GM19463 (cell line): ENCODE data around the gene RHOF.

Experiments
- ATAC-seq: cut with Tn5 transposase; IDR thresholded peaks from one replicate; pipeline ENCODE4 v1.9.1; 2021; ENCODE audit warnings: mild to moderate bottlenecking, moderate library complexity; ENCODE audit not compliant: unreplicated experiment

RHOF gene

DNA sequence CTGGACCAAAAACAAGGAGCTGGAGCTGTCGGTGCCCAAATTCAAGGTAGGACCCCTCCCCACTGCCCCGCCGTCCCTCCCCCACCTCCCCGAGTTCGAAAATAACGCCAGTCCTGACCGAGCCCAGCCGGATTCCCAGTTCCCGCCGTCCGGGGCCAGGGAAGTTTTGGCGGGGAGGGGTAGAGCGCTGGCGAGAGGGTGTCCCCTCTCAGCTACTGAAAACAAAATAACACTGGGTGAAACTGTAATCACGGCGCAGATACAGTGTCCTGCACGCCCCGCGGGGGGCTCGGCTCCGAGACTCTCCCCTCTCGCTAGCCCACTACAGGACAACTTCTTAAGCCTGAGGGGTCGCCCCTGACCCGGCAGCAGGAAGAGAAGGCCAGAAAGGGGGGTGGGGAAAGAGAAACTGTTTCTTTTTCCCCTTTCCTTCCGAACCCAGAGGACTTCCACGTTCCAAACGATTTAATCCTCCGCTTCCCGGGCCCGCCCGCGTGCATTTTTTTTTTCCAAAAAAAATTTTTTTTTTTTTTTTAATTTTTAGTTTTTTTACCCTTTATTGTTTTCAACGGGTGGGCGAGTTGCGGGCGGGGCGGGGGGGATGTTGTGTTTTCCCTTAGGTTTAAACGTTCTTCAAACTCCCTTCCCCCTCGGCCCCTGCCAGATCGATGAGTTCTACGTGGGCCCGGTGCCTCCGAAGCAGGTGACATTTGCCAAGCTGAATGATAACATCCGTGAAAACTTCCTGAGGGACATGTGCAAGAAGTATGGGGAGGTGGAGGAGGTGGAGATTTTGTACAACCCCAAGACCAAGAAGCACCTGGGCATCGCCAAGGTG is 11.9 kb upstream of the RHOF start:
- no peak for ATAC-seq

- ATAC-seq = no peak
Measured at GRCh38 chr12:121804417-121805111, 11.1 kb upstream of the RHOF start.

DNA sequence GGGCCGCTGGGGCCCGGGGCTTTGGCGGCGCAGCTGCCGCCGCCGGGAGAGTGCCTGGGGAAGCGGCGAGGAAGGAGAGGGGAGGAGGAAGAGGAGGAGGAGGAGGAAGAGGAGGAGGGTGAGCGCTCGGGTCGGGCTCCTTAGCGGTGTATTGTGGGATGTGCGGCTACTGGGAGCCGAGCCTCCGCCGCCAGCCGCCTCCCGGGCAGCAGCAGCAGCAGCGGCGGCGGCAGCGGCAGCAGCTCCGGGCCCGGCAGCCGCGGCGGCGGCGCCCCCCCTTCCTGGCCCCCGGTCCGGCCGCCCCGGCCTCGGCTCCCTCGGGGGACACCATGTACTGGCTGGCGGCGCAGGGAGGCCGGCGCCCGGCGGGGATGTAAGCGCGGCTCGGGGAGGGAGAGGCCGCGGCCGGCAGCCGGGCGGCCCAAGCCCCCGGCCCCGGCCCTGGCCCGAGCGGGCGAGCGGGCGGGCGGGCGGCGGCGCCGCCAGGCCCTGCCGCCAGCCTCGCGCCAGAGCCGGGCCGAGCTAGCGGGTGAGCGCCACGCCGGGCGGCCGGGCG is 10.5 kb upstream of the RHOF start, which contains the start of gene SETD1B:
SETD1B (plus strand) TSS at position 149 of the 556 bp plus-strand sequence. CDS start 729 bp downstream, outside the sequence.
- ATAC-seq = no peak

GRCh38 chr12:121802843-121803698 is 9.6 kb upstream of the RHOF start:
- peak; percentile 28 for ATAC-seq

DNA sequence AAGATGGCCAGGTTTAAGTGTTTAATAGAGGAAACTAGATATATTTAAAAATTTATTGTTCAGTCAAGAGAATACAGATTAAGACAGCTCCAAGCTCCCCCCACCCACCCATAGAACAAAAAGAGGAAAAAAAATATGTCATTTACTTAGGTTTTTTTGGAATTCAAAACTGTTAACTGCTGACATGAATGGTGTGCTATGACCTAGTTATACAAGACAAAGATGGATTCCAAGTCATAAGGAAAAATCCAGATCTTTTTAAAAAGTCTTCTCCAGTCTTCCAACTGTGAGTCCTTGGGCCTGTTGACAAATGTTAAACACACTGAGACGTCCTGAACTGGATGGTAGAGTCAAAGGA is 9.0 kb upstream of the RHOF start:
- ATAC-seq = no peak

- no peak for ATAC-seq
Measured at GRCh38 chr12:121801595-121802484, 8.4 kb upstream of the RHOF start.

DNA sequence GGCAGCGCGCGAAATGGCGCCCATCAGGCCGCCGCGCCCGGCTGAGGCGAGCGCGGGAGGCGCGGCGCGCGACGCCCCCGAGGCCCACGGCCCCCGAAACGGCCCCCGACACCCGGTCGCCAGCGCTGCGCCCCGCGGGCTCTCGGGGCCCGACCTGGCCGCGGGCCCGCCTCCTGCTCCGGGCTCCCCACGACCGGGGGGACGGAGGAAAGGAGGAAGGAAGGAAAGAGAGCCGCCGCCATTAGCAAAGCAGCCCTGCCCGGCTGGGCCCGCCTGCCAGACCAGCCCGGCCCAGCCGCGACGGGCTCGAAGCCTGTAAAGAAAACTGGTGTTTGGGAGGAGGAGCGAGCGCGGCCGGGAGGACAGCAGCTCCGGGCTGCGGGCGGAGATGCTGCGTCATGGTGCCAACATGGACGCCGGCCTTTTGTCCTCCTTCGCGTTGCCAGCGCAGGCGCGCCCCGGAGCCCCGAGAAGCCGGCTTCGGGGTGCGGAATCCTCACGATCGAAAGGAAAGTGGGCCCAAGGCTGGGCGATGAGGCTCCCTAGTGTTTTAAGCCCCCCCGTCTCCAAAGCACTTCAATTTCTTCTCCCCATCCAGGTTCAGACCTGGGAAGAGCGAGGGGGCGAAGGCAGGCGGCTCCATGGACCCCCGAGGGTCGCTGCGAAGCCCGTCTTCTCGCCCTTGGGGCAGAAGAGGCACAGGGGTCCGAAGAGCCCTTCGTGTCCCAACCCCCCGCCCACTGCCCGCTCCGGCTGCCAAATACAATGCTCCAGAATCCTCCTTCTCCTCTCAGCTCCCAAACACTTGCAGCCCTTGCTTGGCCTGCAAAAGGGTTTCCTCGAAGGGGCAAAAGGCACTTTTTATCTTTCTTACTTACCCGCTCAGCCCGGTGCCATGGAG is 7.5 kb upstream of the RHOF start:
- peak; percentile 1 for ATAC-seq

DNA sequence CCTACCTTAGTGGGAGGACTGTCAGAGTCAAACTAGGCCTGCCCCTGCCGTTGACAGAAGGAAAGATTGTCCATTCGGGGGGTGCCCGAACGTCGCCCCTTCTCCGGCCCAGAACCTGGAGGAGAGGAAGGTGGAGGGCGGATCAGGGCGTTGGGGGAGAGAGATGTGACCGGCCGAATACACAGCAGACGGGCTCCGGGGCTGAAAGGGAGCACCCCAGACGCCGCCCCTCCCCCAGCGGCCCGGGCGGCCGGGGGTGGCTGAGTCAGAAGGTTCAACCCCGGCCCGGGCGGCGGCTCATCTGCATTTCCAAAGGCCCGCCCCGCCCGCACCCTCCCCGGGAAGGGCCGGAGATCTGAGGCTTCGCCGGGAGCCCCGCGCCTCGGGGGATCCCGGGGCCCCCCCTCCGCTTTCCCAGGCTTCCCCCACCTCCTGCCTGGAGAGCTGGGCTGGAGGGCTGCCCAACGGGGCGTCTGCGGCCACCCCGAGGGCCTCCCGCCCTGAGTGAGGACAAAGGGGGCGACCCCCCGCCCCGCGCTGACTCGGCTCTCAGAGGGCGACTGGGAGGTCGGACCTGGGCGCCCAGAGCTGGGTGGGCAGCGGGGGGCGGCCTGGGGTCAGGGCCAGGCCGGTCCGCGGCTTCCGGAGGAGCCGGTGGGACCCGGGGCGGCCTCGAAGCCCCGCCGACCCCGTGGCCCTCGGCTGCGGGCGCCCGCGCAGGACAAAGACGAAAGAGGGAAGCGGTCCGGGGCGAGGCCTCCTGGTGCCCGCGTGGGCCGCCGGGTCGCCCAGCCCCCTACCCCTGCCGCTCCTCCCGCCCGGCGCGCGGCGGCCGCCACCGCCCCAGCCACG is 6.6 kb upstream of the RHOF start:
- peak; percentile 37 for ATAC-seq

DNA sequence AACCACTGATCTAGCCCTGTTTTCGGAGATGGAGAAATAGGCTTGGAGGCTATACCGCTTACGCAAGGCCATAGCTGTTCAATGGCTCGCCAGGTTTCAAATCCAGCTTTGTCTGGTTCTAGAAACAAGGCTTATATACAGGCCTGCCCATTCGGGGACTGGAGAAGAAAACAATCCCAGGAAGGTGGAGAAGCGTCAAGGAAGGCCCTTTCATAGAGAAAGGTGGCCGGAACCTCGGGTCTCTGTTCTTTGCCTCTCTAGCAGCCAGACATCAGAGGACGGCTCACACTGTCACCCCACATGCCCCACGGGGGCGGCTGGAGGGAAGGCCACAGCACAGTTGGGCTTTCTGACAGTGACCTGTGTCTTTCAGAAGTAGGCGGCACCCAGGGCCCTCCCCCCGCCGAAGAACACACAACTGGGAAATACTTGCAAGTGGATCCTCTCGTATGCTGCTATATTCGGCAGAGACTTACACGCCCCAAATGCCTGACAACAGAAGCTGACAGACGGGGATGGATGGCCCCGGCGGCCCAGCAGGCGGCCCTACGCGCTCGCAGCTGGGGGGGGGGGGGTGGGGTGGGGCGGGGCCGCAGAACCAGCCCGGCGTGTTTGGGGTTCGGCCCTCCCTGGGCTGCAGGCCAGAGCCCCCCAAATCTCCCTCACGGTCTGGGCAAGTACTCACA is 5.8 kb upstream of the RHOF start:
- no peak for ATAC-seq

DNA sequence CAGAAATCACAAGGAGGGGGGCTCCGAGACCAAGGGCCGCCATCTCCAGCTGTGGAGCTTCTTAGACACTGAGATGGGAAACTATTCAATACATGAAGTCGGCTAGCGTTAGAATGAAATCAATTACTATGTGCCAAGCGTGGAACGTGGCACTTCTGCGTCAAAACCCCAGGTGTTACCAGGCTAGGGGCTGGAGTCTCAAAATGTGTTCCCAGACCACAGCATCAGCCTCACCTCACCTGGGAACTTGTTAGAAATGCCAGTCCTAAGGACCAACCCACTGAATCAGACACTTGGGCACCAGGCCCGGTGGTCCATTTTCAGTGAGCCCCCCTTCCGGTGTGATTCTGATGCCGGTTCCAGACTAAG is 5.3 kb upstream of the RHOF start:
- ATAC-seq = no peak

- no peak for ATAC-seq
Measured at GRCh38 chr12:121797937-121798786, 4.7 kb upstream of the RHOF start.

DNA sequence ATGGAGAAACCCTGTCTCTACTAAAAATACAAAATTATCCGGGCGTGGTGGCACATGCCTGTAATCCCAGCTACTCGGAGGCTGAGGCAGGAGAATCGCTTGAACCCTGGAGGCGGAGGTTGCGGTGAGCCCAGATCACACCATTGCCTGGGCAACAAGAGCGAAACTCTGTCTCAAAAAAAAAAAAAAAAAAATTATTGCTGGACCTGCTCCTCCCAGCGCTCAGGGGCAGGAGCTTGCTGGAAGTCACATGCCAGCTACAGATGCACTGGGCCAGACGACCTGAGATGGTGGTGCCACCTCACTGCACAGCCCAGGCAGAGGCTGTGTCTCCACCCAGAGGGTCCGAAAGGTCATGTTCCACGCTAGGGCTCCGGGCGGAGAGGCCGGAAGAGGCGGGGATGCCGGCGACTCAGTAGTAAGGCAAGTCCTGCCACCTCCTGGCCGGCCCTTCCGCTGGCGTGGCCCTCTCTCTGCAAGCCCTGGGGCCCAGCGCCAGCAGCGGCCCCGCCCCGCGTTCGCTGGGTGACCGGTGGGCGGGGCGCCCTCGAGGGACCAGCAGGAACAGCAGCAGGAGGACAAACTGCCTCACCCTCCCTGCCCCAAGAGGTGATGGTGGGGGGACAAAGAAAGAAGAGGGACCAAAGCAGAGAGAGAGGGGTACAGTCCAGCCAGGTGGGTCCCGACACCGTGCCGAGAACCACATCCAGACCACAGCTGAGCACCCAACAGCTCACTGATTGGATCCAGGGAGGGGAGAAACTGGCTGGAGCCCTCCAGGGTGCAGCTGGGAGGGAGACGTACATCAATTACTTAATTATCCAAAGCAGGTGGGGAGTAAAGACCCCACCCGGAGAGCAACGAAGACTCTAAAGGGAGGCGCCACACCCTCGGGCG is 3.6 kb upstream of the RHOF start:
- ATAC-seq = no peak

DNA sequence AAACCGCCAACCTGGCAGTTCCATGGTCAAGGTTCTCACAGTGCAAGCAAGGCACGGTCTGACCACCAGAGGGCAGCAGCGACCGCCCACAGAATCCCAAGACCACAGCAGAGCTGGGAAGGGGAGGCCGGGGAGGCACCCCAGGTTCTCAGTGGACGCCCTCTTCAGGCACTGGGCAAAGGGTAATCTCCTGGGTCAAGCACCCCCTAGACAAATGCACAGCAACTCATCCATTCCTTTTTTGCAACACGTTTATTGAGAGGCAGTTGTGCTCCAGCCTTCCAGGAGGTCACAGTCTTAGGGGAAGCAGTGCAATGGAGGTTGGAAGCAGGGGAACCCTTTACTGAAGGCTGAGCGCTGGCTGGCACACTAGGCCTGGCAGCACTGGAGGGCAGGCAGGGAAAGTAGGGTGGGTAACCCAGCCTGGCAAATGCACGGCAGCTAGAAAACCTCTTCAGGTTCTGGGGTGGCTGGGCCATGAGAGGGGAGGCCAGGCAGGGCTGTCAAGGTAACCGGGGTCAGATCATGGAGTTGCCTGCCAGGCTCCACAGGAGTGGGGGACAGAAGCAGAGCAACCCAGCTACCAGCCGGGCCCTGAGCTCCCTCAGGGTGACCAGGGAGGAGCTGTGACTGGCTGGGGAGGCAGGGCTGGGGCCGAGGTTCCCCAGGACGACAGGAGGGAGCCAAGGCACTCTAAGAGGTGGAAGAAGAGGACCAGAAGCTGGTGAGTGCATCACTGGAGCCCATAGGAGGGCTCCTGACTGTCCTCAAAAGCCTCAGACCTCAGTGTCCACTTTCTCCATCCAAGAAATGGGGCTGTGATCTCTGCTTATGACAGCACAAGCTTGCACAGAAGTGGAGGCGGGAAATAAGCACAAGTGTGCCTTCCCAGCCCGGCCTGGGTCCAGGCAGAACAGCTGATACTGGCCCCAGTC is 1.8 kb upstream of the RHOF start:
- ATAC-seq = peak; percentile 14

DNA sequence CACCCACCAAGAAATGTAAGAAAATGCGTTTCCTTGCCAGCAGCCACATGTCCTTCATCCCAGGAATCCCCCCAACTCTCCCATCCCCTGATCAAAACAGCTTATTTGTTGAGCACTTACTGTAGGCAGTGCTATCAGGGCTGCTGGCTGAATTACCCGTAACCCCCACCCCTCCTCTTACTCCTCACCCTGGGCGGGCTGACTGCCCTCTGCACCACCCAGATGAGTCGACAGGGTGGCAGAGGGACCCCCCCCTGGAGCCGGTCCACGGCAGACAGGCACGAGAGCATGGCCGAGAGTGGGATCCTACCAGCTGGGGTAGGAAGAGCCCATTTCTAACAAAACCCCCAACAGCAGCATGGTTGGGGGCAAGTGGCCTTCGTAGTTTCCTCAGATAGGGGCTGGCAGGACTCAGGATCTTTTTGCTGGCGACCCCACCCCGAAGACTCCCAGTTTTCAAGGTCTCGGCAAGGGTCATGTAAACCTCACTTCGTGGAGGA is 1.1 kb upstream of the RHOF start:
- no peak for ATAC-seq
